Activated T-cell treated with anti-CD3 and anti-CD28 coated beads, Interleukin-2, amount 50 U/mL, for 72 hours (primary cell): Measurements from ENCODE around the gene DUSP22. TPM values are rescaled to one million over a fixed set of nuclear protein-coding genes. Genes with fewer than 3 reads are reported as not detected.
"Not testable (repeated sequence)": the region's sequence is repeated elsewhere in the genome, so short reads cannot be mapped to it uniquely, and the experiment has no call there.

ENCODE experiments used
- ATAC-seq, 2 donors: fragments of 150-1000 bp; cut with Tn5 transposase; replicated peaks in 1 of 2; 2 replicates each; pipeline ENCODE4 v1.10.0; 2021; ENCODE audit warnings: moderate library complexity in 2 of 2, mild to moderate bottlenecking in 1 of 2
- DNase-seq, 2 donors: peaks; one replicate each; pipeline ENCODE4 v3.0.0; 2021 to 2022; ENCODE audit warnings: mixed read lengths in 1 of 2
- H3K27ac Mint-ChIP-seq: one replicate; pipeline ENCODE4 v1.8.0; 2022; ENCODE audit warnings: mild to moderate bottlenecking, moderate library complexity, mixed read lengths
- H3K27me3 Mint-ChIP-seq: one replicate; pipeline ENCODE4 v1.8.0; 2022; ENCODE audit warnings: low read depth, mixed read lengths
- H3K36me3 Mint-ChIP-seq, 2 donors: one replicate each; pipeline ENCODE4 v1.8.0; 2022; ENCODE audit warnings: mixed read lengths in 2 of 2, mild to moderate bottlenecking in 1 of 2; ENCODE audit not compliant: insufficient read depth in 2 of 2
- H3K4me1 Mint-ChIP-seq: one replicate; pipeline ENCODE4 v1.8.0; 2022; ENCODE audit warnings: low read depth, mixed read lengths
- H3K4me3 Mint-ChIP-seq, 2 donors: one replicate each; pipeline ENCODE4 v1.8.0; 2022; ENCODE audit warnings: mild to moderate bottlenecking in 2 of 2, mixed read lengths in 2 of 2, moderate library complexity in 2 of 2
- H3K9me3 Mint-ChIP-seq, 2 donors: one replicate each; pipeline ENCODE4 v1.8.0; 2022; ENCODE audit warnings: mixed read lengths in 2 of 2
- total RNA-seq, 2 donors: library from RNA; stranded (reverse); gene quantifications; one replicate each; pipeline ENCODE4 v1.2.3, GENCODE V29; 2022

Gene DUSP22
- total RNA-seq, 2 donors from 2014 or later = 43.6 to 48.6 TPM

- Mint-ChIP-seq H3K4me3 (no peak overlapping the region), H3K27ac (no peak overlapping the region), H3K36me3 (peaks cover 3 to 4% of the 10 kb centered on the region in 2 donors), H3K9me3 (peaks cover 0 to 2% of the 10 kb centered on the region in 2 donors), H3K27me3 (no peaks in the 10 kb centered on the region), H3K4me1 (peaks cover 10% of the 10 kb centered on the region)
- no peak for ATAC-seq
- DNase-seq = no peak
Observed at GRCh38 chr6:321536-322258, 29.4 kb downstream of the DUSP22 start.

GRCh38 chr6:322259-322930 is 30.1 kb downstream of the DUSP22 start:
- no peak overlapping the region for H3K4me3 Mint-ChIP-seq
- H3K9me3 Mint-ChIP-seq = peaks cover 0 to 2% of the 10 kb centered on the region in 2 donors
- H3K27ac Mint-ChIP-seq = no peak overlapping the region
- ATAC-seq = no peak
- no peaks in the 10 kb centered on the region for H3K27me3 Mint-ChIP-seq
- peaks cover 5% of the 10 kb centered on the region for H3K4me1 Mint-ChIP-seq
- peaks cover 3 to 4% of the 10 kb centered on the region in 2 donors for H3K36me3 Mint-ChIP-seq
- DNase-seq = no peak

- ATAC-seq = no peak
Observed at GRCh38 chr6:322940-323729, 30.8 kb downstream of the DUSP22 start.

GRCh38 chr6:323730-324088 is 31.4 kb downstream of the DUSP22 start:
- DNase-seq = no peak
- Mint-ChIP-seq H3K4me1 (peaks cover under 1% of the 10 kb centered on the region), H3K27ac (no peak overlapping the region), H3K27me3 (no peaks in the 10 kb centered on the region), H3K9me3 (peaks cover 0 to under 1% of the 10 kb centered on the region in 2 donors), H3K4me3 (no peak overlapping the region), H3K36me3 (peaks cover 1 to 5% of the 10 kb centered on the region in 2 donors)
- no peak for ATAC-seq

More at GRCh38 chr6:322940-323729, 30.8 kb downstream of the DUSP22 start:
- H3K4me3 Mint-ChIP-seq = no peak overlapping the region
- no peaks in the 10 kb centered on the region for H3K27me3 Mint-ChIP-seq
- H3K36me3 Mint-ChIP-seq = peaks cover 3 to 5% of the 10 kb centered on the region in 2 donors
- H3K27ac Mint-ChIP-seq = no peak overlapping the region
- H3K9me3 Mint-ChIP-seq = peaks cover 0 to 2% of the 10 kb centered on the region in 2 donors
- DNase-seq = no peak
- peaks cover 3% of the 10 kb centered on the region for H3K4me1 Mint-ChIP-seq

GRCh38 chr6:324116-324728 is 31.9 kb downstream of the DUSP22 start:
- DNase-seq (no peak), ATAC-seq (no peak)
- Mint-ChIP-seq H3K4me1 (no peaks in the 10 kb centered on the region), H3K27me3 (no peaks in the 10 kb centered on the region), H3K4me3 (no peak overlapping the region), H3K36me3 (peaks cover 1 to 5% of the 10 kb centered on the region in 2 donors), H3K27ac (no peak overlapping the region), H3K9me3 (no peaks in the 10 kb centered on the region)

- no peak for ATAC-seq
- H3K4me3 Mint-ChIP-seq = no peak overlapping the region
- DNase-seq = no peak
- H3K4me1 Mint-ChIP-seq = no peaks in the 10 kb centered on the region
- peaks cover 1 to 5% of the 10 kb centered on the region in 2 donors for H3K36me3 Mint-ChIP-seq
- H3K27me3 Mint-ChIP-seq = no peaks in the 10 kb centered on the region
- no peak overlapping the region for H3K27ac Mint-ChIP-seq
- H3K9me3 Mint-ChIP-seq = no peaks in the 10 kb centered on the region
Observed at GRCh38 chr6:324729-325125, 32.4 kb downstream of the DUSP22 start.

- not testable (repeated sequence) for H3K4me3 Mint-ChIP-seq, ATAC-seq, H3K27me3 Mint-ChIP-seq, H3K36me3 Mint-ChIP-seq, H3K9me3 Mint-ChIP-seq, H3K4me1 Mint-ChIP-seq, DNase-seq, H3K27ac Mint-ChIP-seq
Observed at GRCh38 chr6:325161-325860, 33.0 kb downstream of the DUSP22 start.

GRCh38 chr6:326066-326465 is 33.8 kb downstream of the DUSP22 start:
- DNase-seq, H3K9me3 Mint-ChIP-seq, H3K27me3 Mint-ChIP-seq, H3K36me3 Mint-ChIP-seq, H3K4me3 Mint-ChIP-seq, H3K4me1 Mint-ChIP-seq, ATAC-seq, H3K27ac Mint-ChIP-seq: not testable (repeated sequence)

GRCh38 chr6:326896-327537 is 34.7 kb downstream of the DUSP22 start:
- no peak for DNase-seq
- Mint-ChIP-seq H3K27ac (no peak overlapping the region), H3K36me3 (peaks cover 1 to 5% of the 10 kb centered on the region in 2 donors), H3K4me1 (no peaks in the 10 kb centered on the region), H3K4me3 (no peak overlapping the region), H3K9me3 (no peaks in the 10 kb centered on the region), H3K27me3 (no peaks in the 10 kb centered on the region)
- ATAC-seq = no peak

GRCh38 chr6:327538-328116 is 35.3 kb downstream of the DUSP22 start:
- Mint-ChIP-seq H3K4me3 (peak overlapping the region in 1 of 2 donors; percentile 19), H3K4me1 (no peaks in the 10 kb centered on the region), H3K27ac (no peak overlapping the region), H3K27me3 (no peaks in the 10 kb centered on the region), H3K36me3 (peaks cover 1 to 5% of the 10 kb centered on the region in 2 donors), H3K9me3 (no peaks in the 10 kb centered on the region)
- ATAC-seq (no peak), DNase-seq (no peak)

- no peaks in the 10 kb centered on the region for H3K9me3 Mint-ChIP-seq
- H3K36me3 Mint-ChIP-seq = peaks cover 1 to 5% of the 10 kb centered on the region in 2 donors
- no peak overlapping the region for H3K27ac Mint-ChIP-seq
- ATAC-seq = peak; percentile 75 to 84
- H3K4me3 Mint-ChIP-seq = no peak overlapping the region
- H3K27me3 Mint-ChIP-seq = no peaks in the 10 kb centered on the region
- peak; percentile 34 to 50 for DNase-seq
- no peaks in the 10 kb centered on the region for H3K4me1 Mint-ChIP-seq
Observed at GRCh38 chr6:328136-328670, 35.9 kb downstream of the DUSP22 start.
